Stimulated activated CD8-positive, alpha-beta memory T cell treated with anti-CD3 and anti-CD28 coated beads, Interleukin-2, amount 100 ng/mL, for 1 hour (primary cell): ENCODE measurements around the gene RCSD1.

Source experiments
- DNase-seq, 2 donors: peaks; one replicate each; pipeline ENCODE4 v3.0.0-alpha.2; 2020; ENCODE audit warnings: low read depth in 2 of 2

Gene RCSD1

DNA sequence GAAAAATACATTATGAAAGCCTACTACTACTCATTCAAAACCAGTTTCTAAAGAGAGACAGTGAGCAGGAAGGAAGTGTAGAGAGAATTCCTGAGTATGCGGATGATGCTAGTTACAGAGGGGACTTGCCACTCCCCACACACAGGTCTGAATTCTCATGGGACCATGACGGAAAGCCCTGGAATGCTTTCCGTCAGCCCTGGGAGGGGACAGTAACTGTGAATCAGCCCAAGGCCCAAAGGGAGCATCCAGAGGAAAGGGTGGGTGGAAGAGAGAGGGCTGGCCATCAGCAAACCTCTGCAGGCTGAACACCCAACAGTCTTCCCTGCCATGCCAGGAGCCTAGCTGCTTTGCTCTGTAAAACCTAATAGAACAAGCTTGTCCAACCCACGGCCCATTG lies 36.4 kb downstream of the RCSD1 start:
- DNase-seq, result no peak

DNA sequence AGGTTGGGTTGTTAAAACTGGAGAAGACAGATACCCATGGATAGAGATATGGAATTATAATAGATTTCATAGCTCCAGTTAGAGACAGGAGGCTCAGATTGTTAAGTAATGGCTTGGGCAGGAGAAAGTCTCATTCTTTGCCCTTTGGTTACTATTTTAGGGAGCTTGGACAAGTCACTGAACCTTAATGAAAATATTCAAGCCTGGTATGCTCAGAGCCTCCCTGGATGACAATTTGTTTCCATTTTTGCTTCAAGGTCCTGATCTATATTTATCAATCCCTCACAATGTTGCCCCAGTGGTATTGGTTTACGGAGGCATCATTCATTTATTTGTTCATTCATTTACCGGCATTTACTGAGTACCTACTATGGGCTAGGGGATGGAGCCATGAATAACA lies 37.5 kb downstream of the RCSD1 start:
- DNase-seq, result no peak

DNA sequence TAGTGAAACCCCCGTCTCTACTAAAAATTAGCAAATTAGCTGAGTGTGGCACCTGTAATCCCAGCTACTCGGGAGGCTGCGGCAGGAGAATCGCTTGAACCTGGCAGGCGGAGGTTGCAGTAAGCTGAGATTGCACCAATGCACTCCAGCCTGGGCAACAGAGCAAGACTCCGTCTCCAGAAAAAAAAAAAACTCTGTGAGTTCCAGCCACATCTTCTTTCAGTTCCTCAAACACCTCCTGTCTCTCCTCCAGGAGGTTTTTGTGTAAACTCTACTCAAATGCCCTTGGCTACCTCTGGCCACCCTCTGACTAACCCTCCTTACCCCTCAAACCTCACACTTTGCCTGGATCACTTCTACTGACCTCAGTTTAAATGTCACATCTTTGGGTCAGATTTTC lies 38.1 kb downstream of the RCSD1 start:
- DNase-seq, result no peak

DNA sequence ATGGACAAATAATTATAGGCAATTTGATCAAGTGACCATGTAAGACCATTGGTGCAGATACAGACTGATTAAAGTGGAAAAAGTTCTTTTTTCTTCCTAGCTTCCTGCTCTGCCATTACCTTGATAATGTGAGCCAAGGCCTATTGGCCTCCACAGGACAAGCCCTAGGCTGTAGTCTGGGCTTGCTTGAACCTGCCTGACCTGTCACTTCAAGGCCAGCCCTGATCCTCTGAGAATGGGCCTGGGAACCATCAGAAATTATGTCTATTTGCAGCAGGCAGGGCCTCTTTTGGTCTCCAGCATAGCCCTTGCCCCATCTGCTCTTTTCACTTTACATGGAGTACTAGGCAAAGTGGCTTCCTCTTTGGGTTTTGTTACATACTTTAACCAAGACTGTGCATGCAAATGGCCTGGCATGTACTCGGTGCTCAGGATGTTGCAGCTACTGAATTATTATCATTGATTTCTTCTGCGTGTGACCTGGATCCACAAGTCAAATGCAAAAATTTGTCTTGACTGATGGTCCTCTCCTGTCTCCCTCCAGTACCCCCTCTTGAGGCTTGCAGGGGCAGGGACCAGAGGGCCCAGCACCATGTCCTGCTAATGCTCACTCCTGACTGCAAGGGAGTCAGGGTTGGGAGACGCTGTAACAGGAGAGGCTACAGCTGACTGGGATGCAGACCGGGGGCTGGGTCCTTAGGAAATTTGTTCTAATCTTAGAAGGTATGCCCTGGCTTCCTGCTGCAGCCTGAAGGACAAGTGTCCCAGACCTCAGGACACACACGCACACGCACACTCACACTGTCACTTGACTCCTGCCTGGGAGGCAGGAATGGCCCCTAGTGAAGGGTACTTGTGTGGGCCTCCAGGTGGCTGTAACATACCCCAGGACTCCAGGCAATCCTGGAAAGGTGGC lies 39.4 kb downstream of the RCSD1 start:
- no peak for DNase-seq

DNA sequence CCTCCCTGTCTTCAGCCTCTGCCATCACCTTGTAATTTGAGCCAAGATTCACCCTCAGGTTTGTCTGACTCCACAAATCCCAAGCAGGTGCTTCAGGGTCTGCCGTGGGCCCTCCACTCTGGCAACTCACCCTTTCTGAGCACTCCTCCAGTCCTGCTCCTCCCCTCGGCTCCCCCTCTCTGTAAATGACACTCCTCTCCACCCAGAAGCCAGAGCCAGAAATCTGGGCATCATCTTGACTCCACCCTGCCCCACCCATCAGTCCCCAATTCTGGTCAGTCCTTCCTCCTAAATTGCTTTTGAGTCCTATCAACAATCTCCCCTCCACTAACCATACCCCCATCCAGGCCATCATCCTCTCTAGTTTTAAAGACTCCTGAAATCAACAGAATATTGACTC lies 40.5 kb downstream of the RCSD1 start:
- no peak for DNase-seq

DNA sequence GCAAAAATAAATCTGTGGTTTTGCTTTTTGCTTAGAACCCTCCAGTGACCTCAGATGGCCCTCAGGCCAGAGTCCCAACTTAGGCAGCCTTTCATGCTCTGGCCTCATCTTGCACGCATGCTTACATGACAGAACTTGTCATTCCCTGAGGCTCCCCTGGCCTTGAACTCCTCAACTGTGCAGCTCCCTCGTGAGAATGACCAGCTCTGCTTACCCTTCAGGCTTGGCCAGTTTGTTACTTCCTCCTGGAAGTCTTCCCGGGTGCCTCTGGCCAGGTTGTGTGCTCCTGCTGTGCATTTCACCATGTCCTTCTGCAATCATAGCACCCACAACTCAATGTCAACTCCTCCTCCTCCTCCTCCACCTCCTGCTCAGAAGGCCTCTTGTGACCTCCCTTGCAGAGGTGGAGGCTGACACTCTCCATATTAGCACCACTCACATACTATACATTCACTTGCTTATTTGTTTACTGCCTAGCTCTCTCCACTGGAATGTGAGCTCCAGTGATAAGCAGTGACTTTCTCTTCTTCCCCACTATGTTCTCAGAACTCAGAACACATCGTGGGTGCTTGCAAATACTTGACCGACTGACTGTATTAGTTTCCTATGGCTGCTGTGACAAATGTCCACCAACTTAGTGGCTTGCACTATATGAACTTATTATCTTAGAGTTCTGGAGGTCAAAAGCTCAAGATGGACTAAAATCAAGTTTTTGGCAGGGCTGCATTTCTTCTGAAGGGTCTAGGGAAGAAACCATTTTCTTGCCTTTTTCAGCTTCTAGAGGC lies 41.9 kb downstream of the RCSD1 start:
- DNase-seq, result no peak

DNA sequence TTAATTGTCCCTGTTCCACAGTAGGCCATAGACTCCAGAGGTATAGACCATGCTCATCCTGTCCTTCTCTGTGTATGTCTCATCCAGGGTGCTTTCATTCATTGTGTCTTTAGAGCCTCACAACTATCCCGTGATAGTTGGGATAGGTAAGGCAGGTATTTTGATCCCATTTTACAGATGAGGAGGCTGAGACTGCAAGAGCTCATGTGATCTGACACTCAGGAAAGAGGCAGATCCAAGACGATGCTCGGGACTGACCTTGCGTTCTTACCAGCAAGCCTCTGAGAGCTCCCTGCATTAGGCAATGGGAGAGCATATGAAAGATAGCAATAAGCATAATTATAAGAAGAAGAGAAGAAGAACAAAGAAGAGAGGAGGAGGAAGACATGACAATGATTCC lies 42.8 kb downstream of the RCSD1 start:
- no peak for DNase-seq

DNA sequence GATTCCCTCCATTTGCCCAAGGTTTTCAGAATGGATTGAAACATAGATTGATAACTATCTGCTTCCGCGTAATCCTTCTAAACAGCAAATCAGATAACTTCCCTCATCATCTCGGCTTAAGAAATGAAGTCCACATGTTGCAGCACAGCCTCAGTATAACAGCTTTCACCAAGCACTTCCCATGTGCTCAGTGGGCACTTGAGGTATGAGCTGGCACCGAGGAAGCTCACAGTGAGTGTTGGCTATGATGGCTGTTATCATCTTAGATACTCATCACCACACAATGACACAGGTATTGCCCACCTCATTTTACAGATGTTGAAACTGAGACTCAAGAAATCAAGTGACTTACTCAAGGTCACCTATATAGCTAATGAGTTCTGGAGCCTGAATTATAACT lies 43.2 kb downstream of the RCSD1 start:
- no peak for DNase-seq

DNA sequence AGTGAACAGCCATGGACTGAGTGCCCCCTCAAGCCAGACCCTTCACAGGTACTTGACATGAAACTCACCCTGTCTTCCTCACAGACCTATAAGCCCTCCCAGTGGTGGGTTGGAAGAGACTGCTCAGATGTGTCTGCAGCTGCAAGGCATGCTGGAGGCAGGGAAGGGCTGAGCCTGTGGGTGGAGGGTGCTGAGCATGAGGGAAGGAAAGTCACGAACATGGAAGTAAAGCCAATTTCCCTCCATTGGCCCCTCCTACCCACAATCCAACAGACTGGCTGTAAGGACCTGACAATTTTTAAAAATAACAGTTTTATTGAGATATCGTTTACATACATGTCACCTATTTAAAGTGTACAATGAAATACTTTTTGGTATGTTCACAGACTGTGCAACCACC lies 44.1 kb downstream of the RCSD1 start:
- DNase-seq, result no peak

DNA sequence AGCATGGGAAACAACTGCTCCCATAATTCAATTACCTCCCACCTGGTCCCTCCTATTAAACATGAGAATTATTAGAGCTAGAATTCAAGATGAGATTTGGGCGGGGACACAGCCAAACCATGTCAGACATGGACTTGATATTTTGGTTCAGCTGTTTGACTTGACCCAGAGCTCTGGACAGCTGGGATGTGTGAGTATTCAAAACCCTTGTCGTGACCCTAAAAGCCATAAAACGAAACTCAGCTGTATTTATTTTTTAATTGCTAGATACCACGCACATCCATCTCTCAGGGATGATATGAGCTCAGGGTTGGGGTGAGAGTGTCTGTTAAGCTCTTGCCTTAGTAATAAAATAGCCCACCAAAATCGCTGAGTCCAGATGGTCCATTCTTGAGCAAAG lies 45.4 kb downstream of the RCSD1 start:
- DNase-seq, result no peak

DNA sequence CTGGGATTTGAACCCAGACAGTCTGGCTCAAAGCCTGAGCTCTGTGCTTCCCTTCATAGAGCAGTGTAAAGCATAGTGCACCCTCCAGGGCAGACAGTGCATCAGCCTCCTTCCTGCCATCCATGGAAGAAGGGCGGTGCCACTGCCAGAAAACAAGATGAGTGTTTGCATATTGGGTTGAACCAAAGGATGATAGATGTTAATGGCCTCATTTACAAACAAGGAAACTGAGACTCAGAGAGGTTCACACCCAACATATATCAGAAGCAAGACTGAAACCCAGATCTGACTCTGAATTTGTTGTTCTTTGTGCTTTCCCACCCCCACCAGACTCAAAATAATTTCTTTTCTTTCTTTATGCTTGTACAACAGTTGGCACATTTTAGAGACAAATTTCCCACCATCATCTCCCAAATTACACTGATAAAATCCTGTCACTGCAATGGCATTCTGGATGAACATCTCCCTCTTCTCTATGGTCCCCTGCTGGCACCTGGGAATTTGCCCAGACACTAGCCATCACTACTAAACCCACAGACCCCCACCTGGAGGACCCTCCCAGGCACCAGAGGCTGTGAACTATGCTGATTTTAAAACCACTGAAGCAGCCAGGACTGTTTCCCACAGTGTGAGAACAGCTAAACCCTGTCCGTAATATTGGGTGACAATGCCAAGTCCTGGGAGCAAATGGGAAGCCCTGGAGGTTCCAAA lies 46.3 kb downstream of the RCSD1 start:
- no peak for DNase-seq

DNA sequence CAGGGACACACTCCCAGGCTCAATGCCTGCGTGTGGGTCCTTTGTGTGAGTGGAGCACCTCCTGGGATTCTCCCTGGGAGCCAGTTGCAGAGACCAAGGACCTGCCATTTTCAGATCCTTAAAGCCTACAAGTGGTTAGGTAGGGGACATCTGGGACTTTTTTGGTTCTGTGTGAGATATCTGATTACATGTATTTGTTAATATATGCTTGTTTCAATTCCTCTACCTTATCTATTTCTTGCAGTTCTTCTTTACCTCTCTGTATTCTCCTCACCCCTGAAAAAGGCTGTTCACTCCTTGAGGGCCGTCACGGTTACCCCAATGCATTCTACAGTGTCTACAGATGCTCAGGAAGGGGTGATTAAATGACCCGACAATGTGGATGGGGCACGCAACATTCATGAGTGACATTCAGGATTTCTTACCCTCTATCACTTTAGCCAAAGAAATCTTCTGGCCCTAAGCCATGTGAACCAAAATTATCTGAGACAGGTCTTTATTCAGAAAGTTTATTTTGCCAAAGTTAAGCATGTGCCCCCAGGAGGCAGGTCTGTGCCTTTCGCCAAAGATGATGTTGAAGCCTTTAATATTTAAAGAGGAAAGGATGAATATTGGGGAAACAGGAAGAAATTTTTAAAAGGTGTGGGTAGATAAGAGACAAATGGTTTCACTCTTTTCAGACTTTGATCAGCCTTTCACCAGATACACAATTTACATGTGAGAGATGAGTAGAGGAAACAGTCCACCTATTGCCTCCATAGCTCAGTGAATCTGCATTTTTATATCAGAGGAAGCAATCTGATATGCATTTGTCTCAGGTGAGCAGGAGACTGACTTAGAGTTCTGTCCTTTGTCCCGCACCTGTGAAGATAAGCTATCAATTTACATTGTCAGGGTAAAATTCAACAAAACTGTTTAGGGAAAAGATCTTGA lies 47.1 kb downstream of the RCSD1 start:
- DNase-seq, result no peak

DNA sequence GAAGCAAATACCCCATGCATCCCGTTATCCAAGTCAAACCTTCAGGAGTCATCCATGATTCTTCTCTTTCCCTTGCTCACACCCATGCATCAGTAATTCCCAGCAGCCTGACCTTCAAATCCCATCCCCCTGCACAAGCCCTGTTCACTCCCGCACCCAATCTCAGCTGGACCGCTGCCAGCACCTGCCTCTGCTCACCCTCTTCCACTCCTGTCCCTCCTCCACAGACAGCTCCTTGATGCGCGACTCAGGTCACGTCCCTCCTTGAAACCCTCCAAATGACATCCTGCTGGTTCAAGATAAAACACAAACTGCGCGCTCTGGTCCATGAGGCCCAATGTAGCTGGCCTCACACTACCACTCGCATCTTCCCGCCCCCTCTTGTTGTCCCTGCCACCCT lies 48.4 kb downstream of the RCSD1 start:
- no peak for DNase-seq

DNA sequence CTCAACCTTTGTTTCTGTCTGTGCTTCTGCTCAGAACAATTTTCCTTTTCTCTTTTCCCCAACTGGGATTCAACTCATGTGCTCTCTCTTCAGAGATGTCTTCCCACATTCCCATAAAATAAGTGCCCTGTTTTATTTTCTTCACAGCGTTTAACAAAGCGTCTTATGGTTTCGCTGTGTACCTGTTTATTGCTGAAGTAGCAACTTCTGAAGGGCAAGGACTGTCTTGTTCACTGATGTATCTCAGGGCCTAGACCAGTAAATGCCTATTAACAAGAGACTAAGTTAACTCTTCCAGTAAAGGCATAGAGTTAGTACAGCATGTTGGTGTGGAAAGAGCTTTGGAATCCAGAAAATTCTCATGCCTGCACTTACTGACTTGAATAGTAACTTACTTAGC lies 48.8 kb downstream of the RCSD1 start:
- no peak for DNase-seq

DNA sequence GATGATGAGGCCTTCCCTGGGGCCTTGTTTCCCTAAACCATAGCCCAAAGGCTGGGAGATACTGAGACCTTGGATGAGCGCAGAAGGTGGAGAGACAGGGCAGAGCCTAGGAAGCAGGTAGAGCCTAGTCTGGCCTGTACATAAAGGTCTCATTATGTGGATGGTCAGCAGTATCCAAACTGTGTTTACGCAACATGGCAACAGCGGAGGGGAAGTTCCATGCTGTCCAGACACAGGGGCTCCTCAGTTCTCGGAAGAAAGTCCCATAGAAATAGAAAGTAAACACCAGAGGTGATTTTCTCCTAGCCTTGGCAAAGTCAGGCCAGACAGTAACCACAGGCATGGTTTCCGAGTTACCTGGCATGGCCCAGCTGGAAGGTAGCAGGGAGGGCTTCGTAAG lies 49.7 kb downstream of the RCSD1 start:
- no peak for DNase-seq

DNA sequence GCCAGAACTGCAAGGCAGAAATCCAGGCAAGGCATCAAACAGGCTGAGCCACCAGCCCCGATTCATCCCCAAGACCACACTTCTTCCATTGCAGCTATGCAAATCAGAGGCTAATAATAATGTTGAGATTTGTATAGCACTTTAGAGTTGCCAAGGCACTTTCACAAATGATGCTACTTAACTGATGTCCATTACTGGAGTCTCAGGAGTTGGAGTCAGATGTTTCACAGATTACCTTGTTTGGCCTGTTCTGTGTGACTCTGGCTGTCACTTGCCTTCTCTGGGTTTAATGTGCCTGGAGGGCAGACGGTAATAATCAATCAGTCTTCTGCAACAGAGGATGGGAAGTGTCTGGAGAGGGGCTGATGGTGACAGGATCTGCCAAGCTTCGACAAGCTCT lies 51.0 kb downstream of the RCSD1 start:
- DNase-seq, result no peak

DNA sequence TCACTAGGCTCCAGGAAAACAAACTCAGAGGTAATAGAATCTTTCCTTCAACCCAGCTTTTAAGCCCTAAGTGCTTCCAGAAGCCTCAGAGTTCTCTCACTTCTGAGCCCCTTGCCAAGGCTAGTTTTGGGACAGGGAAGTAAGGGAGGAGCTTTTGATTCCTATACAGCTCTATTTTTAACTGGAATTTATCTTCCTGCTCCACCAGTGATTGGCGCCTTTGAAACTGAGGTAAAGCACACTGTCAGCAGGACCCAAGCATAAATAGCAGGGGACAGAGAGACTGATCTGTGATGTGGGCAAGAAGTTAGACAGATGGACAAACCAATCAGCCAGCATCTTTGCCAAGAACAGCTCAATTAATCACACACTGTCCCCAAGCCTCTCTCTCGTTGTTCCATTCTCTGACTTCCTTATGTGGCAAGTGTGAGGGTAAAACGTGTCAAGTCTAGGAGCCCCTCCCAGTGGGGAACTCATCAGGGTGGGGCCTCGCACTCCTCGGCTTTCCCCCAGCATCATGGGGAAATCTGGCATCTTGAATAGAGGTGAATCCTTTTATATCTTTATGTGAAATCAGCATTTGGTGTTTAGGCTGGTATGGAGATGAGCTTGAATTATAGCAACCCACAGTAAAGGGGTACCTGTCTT lies 51.5 kb downstream of the RCSD1 start:
- DNase-seq, result no peak

DNA sequence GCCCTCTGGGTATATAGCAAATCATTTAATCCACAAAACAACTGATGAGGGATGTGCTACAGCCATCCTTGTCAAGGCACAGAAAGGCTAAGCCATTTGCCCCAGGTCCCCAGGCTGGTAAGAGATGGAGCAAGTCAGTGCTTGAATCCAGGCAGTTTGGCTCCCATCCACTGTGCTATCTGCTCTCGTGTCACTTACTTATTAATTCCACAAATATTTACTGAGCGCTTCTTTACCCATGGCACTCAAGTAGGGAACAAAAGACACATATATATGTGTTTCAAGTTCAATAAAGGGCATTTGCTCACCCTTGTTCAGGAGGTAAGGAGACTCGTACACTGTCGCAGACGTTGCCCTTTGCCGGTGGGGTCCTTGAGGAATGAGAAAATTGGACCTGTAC lies 53.2 kb downstream of the RCSD1 start:
- DNase-seq, result no peak

DNA sequence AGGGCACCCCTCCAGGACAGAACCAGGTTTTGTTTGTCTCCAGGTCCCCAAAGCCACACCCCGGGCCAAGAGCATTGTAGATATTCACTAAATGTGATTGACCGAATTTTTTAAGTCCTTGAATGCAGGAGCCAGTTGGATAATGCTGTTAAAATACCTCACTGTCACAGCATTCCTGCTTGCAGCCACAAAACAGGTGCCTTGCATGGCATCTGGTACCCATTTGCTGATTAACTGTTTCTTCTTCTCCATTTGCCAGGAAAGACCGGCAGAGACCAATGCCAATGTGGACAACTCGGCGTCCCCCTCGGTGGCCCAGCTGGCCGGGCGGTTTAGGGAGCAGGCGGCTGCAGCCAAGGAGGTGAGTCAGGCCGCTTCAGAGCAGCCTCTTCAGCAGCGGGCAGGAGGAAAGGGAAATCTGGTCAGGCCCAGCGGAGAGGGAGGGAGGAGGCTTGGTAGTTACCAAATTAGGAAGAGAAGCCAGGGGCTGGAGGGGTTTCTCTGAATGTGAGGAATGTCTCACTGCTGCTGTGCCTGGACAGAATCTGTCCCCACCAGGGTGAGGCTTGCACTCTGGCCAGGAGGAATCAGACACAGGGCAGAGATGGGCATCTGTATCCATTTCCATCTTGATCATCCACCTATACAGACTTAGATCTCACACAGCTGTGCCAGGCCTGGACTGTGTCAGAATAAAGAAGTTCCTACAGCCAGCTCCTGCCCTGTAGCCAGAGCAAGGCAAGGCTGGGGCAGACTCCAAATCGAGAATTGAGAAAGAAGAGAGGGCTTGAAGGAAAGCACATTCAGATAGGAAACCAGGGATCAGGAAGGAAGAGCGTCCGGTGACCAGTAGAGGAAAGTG lies 53.8 kb downstream of the RCSD1 start:
- DNase-seq, result no peak

DNA sequence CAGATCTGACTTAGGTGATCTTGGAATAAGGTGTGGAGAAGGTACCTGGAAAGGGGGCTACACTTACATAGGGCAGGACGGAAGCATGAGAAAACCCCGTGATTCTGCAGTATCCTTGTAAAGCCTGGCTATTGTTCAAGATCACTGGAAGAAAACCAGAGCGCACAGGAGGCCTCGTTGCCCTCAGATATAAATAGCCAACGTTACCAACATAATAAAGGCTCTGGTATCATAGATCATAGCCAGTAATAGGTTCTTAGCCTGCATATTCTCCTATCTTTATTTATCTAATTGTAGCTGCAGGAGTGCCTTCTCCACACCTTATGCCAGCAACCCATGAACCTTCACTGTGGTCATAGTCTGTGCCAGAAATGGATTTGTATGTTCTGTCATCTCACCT lies 55.8 kb downstream of the RCSD1 start:
- no peak for DNase-seq
